Thyroid gland (tissue), 4 donors: ENCODE results near the gene CPT1C.

Experiments
- CTCF ChIP-seq, 6 experiments: fragments of 200-600 bp in 3 of 6; fragments of 450-650 bp in 3 of 6; sonication (generic) in 3 of 6; IDR thresholded peaks; one replicate each; pipeline ENCODE4 v1.5.1; 2016 to 2019; ENCODE audit warnings: antibody characterized with exemption in 6 of 6, mild to moderate bottlenecking in 2 of 6, inconsistent platforms in 1 of 6, moderate library complexity in 1 of 6
- POLR2A ChIP-seq, 2 donors: fragments of 450-650 bp; IDR thresholded peaks; one replicate each; pipeline ENCODE4 v1.6.1; 2017; ENCODE audit warnings: antibody characterized with exemption in 2 of 2, mild to moderate bottlenecking in 2 of 2, moderate library complexity in 1 of 2

GRCh38 chr19:49739933-49740332, 49.0 kb downstream of the CPT1C start:
- TF ChIP-seq CTCF (IDR thresholded peaks at IDR 0.05) (no peak), POLR2A (IDR thresholded peaks at IDR 0.05) (no peak)
